Embryonic facial prominence (tissue), 1 donor: Measurements from ENCODE around the gene SH3GL1.
"Not testable (repeated sequence)": the region's sequence is repeated elsewhere in the genome, so short reads cannot be mapped to it uniquely, and the experiment has no call there.

ENCODE experiments used
- DNase-seq: peaks from one replicate; pipeline ENCODE4 v3.0.0-alpha.2; 2016; ENCODE audit errors: extremely low spot score

Gene SH3GL1

DNA sequence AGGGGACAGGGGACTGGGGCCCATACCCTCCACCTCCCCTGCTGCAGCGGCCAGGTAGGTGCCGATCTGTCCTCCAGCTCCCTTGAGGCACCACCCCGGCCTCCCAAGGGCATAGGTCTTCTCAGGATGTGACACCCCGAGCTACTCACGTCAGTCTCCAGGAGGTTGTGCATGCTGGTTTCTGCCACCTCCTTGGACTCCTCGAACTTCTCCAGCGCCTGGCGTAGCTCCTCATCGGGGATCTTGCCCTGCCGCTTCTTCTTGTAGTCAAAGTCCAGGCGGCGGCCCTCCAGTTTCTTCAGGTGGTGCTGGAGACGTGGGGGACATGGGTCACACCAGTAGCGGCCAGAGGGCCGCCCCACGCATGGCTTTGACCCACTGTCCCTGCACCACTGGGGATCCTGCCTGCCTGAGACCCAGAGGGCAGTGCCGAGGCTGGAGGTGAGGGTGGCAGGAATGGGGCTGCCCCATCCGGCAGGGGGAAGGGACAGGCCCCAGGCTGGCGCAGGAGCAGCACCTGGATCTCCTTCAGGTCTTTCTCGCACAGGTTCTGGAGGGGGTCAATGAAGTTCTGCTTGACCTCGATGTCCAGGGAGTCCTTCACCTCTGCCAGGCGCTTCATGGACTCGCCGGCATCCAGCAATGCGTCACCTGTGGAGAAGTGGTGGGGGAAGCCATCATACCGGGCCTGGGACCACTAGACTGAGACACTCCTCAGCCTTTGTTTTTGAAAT, 36.6 kb downstream of the SH3GL1 start:
- DNase-seq, result no peak

DNA sequence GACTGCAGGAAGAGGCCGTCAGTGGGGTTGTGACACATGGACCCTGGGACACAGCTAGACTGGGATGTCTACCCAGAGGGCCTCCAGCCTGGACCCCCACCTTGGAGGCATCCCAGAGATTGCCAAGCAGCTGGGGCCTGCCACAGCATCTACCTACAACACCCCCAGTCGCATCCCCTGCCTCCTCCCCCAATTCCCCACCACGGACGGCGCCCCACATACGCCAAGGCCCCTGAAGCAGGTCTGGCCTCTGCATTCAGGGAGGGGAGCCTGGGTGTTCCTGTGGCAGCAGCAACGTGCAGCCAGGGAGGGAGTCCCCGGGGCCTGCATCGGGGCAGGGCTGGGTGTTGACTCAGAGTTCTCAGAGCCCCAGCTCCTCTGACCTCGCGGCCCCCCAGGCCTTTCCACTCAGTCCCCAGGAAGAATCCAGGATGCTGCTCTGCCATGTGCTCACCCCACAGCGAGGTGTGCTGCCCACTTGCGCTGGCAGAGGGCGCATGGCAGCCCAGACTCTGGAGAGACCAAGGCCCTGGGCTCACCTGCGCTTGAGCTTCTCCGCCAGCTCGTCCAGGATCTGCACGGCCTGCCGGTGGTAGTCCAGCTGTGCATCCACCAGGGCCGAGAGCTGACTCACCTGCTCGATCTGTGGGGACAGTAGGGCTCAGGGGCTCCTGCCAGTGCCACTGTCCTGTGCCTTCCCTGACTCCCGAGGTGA, 37.4 kb downstream of the SH3GL1 start:
- DNase-seq, result no peak

DNA sequence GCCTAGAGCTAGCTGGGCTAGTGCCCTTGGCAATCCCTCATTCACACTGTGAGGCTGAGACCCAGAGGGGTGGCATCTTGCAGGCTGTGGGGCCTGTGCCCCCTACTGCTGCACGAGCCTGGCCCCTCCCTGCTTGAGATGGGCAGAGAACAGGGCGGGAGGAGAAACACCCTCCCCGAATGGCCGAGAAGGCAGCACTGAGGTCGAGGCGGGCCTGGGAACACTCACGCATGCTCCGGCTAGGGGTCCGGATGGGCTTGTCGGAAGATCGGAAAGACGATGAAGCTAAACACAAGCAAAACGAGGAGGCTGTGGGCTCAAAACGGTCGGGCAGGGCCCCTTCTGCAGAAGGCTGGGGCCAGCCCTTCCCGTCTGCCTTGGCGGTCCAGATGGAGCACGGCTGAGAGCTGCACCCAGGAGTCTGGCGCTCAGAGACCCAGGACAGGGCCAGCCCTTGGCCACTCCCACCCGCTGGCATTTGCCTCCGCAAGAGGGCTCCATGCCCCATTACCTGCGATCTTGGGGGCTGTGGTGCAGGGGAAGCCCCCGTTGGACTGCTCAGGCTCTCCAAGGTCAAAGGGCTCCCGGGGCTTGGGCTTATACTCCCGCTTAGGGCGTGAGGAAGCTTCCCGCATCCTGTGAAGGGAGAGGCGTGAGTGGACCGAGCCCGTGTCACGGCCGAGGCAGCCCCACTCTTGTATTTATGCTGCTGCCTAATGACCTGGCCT, 38.1 kb downstream of the SH3GL1 start:
- no peak for DNase-seq

DNA sequence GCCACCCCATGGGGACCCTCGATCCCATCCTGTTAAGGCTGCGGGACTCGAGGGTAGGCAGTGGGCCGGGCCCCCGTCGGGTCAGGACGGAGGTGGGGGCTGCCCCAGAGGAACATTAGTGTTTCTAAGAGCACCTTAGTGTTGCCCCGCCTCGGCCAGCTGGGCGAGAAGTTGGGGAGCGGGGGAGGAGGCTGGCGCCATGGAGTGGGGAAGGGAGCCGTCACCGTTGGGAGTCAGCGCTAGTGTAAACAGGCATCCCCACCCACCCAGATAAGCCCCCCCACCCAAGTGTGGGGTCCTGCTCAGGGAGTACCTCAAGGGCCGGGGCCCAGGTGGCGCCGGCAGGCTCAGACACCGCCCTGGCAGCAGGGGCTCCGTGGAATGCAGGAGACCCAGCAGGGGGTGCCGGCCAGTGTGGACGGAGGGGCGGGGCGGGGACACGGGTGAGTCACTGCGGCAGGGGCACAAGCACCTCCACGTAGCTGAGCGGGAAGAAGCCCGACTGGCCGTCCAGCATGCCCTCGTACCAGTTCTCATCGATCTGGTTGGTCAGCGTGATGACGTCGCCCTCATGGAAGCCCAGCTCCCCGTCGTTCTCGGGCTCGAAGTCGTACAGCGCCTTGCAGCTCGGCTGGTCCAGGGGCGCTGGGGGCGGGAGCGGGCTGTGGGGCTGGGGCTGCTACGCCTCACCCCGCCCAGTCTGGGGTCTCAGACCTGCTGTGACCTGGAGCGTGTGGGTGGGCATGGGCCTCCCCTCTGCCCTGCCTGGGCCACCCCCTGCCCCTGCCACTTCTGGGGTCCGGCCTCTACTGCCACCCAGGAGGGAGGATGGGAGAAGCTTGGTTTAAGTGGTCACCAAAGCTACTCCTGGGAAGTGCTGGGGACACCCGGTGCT, 38.9 kb downstream of the SH3GL1 start:
- DNase-seq, result no peak

- no peak for DNase-seq
Observed at GRCh38 chr19:4360641-4361151, 39.7 kb downstream of the SH3GL1 start.

DNA sequence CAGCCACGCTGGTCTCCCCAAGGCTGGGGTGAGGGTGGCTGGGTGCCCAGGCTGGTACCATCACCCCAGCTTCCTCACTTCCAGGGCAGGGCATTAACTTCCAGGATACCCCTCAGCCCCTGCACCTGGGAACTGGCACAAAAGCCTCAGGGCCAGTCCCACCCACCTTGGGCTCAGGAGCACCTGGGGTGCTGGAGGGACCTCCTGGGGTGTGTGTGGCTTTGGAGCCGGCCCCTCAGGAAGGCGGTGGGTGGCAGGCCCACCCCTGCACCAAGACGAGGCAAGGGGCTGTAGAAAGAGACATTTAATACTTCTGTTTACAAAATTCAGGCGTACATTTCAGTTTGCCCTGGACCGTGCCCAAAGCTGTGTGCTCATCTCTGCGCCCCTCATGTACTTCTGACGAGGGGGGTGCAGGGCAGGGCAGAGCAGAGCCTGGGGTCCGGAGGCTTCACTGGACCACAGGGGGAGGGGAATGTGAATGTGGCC, 40.2 kb downstream of the SH3GL1 start:
- no peak for DNase-seq

DNA sequence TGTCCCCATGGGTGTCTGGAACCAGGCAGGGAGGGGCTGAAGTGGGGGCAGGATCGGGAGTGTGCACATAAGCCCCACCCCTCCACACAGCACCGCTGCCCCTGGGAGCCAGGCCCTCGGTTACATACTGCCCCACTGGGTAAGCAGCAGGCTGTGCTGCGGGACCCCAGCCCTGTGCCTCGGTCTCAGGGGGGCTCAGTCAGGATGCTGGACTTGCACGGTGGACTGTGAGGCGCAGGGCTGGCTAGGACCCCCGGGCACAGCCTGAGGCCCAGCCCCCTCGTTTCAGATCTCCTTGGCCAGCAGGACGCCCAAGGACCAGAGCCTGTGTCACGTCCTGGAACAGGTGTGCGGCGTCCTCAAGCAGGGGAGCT, 40.7 kb downstream of the SH3GL1 start:
- DNase-seq, result no peak

- DNase-seq, result no peak
Observed at GRCh38 chr19:4358709-4359626, 41.4 kb downstream of the SH3GL1 start.

GRCh38 chr19:4357921-4358326, 42.4 kb downstream of the SH3GL1 start:
- no peak for DNase-seq

DNA sequence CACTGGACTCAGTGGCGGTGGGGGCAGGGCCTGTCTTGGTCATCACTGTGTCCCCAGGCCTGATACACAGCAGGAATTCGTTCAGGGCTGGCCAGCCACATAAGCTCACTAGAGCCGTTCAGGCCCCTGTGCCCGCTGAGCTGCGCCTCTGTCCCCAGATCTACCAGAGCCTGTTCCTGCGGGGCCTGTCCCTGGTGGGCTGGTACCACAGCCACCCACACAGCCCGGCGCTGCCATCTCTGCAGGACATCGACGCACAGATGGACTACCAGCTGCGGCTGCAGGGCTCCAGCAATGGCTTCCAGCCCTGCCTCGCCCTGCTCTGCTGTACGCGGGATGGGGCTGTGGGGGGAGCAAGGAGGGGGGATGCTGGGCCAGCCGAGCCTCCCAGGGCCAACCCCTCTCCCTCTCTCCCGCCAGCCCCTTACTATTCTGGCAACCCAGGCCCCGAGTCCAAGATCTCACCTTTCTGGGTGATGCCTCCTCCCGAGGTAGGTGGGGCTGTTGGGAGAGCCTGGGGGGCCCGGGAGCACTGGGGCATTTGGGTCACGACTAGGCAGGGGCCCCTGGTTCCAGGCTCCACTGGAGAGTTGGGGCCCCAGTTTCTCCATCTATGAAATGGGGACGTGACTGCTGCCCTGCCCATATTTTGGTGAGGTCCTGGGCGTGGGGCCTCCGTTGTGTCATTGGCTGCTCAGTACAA, 43.1 kb downstream of the SH3GL1 start:
- DNase-seq, result no peak

DNA sequence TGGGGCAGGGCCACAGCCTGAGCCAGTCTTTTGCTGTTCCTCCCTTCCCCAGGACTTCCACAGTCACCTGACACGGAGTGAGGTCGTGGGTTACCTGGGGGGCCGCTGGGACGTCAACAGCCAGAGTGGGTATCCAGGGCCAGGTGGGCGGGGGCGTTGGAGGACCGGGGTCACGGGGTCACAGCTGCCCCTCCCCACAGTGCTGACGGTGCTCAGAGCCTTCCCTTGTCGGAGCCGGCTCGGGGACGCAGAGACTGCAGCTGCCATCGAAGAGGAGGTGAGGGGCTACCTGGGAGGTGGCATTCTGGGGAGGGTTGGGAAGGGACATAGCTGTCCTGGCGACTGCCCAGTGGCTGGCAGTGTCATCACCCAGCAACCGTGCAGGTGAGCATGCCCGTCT, 45.5 kb downstream of the SH3GL1 start:
- DNase-seq, result no peak

- DNase-seq, result no peak
Observed at GRCh38 chr19:4354282-4354681, 46.1 kb downstream of the SH3GL1 start.

GRCh38 chr19:4352701-4353121, 47.6 kb downstream of the SH3GL1 start:
- DNase-seq, result no peak

GRCh38 chr19:4350726-4351125, 49.6 kb downstream of the SH3GL1 start:
- no peak for DNase-seq

DNA sequence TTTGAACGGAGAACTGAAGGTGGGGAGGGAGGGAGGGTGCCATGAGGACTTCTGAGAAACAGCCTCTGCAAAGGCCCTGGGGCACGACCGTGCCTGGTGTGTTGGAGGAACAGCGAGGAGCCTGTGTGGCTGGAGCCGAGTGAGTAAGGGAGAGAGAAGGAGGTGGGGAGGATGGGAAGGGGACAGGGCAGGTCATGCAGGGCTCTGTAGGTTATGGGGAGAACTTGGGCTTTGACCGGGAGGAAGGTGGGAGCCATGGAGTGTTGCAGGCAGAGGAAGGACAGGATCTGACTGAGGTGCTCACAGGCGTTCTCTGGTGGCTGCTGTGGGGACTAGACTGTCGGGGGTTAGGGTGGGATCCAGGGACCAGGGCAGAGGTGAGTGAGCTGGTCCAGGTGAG, 50.2 kb downstream of the SH3GL1 start:
- DNase-seq, result no peak

- DNase-seq, result not testable (repeated sequence)
Observed at GRCh38 chr19:4349225-4349624, 51.1 kb downstream of the SH3GL1 start.

GRCh38 chr19:4347521-4347920, 52.8 kb downstream of the SH3GL1 start:
- DNase-seq, result no peak

DNA sequence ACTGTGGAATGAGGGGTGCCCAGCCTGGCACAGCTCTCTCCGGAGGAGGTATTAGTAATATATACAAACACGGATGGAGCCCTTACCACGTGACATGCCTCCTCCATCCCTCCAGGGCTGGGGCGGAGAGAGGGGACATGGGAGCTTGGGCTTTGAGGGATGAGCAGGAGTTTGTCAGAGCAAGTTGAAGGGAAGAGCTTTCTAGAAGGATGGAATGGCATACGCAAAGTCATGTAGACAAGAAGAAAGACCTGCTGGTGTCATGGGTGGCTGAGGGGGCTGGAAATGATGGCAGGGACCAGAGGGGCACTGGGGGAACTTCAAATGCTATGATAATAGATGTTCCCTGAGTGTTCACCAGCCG, 54.3 kb downstream of the SH3GL1 start:
- no peak for DNase-seq

DNA sequence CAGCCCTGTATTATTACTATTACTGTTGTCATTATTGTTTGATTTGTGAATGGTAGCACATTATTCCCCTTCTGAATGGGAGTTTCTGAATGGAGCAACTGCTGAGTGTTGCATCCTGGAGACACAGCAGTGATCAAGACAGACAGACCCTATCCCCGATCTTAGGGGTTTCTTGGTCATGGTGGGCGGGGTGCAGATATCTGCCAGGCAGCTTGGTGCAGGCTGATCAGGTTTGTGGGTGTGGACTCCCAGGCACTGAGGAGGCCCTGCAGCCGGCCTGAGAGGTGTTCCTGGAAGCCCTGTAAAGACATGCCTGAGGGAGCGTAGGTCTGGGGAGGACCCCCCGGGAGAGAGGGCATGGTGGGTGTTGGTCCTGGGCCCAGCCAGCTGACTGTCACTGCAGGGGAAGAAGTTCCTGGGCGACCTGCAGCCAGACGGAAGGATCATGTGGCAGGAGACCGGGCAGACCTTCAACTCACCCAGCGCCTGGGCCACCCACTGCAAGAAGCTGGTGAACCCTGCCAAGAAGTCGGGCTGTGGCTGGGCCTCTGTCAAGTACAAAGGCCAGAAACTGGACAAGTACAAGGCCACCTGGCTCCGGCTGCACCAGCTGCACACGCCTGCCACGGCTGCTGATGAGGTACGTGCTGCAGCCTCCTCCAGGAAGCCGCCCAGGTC, 54.9 kb downstream of the SH3GL1 start:
- no peak for DNase-seq
